ENCODE data around the gene FER.
"Not testable (repeated sequence)": the region's sequence is repeated elsewhere in the genome, so short reads cannot be mapped to it uniquely, and the experiment has no call there.

FER gene

DNA sequence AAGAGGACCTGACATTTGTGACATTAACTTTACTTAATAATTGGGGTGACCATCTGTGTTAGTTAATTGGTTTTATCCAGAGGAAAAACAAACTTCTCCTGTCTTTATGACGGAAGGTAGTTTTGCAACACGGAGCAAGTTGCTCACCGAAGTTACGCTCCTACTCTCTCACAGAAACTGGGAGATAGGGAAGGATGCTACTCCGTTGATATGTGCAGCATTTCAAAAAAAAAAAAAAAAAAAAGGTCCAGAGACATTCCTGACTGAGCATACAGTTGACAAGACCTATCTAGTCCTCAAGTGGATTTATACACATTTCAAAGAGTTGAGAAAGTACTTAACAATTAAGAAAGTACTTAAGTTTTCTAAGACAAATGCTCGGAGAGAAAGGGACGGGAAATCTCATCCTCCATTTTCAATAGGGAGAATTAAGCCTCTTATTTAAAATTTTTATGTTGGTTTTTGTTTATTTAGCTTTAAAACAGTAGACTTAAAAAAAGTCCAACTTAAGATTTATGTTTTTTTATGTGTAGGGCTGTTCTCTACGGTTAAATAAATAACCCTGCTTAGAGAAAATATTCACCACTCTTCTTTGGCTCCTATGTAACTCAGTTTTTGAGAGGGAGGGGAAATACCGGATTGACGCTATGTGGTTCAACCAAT, 455 bp upstream of the FER start:
- DNase-seq (ENCODE audit: low read depth), result no peak

GRCh38 chr5:108748401-108749127, 867 bp downstream of the FER start:
- peak; percentile 97 for DNase-seq (ENCODE audit: low read depth)

GRCh38 chr5:108749128-108749861, 1.6 kb downstream of the FER start:
- DNase-seq (ENCODE audit: low read depth), result peak; percentile 44

DNA sequence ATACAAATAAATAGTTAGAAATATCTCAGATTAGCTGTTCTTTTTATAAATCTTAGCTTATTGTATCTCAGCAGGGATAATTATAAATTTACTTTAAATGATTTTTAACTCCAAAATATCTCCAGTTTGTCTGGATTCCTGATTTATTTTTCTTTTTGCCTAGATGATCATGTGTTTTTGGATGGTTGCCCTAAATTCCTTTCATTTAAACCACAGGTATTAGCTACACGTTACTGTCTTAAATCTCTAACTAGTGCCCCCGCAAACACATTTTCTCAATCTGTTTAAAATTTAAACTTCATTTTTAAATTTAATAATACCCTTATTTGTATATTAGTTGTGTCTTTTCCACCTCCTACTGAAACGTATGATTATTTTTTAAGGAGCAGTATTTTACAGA, 5.6 kb downstream of the FER start:
- no peak for DNase-seq (ENCODE audit: low read depth)

DNA sequence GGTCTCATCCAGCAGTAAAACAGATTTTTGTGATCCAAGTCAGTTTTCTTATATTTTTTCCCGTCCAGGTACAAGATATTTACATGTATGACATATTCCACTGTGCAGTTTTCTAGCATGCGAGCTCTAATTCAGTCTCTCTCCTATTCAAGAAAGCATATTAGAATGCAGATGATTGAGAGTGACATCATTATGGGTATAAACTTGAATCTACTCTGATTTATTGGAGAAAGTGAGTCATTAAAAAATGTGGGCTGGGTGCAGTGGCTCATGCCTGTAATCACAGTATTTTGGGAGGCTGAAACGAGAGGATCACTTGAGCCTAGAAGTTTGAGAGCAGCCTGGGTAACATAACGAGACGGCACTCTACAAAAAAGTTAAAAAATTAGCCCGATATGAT, 6.2 kb downstream of the FER start:
- DNase-seq (ENCODE audit: low read depth), result no peak

- DNase-seq (ENCODE audit: low read depth), result no peak
These were observed 12.8 kb downstream of the FER start for GRCh38 chr5:108760512-108760911.

GRCh38 chr5:108762660-108763059, 15.0 kb downstream of the FER start:
- no peak for DNase-seq (ENCODE audit: low read depth)

DNA sequence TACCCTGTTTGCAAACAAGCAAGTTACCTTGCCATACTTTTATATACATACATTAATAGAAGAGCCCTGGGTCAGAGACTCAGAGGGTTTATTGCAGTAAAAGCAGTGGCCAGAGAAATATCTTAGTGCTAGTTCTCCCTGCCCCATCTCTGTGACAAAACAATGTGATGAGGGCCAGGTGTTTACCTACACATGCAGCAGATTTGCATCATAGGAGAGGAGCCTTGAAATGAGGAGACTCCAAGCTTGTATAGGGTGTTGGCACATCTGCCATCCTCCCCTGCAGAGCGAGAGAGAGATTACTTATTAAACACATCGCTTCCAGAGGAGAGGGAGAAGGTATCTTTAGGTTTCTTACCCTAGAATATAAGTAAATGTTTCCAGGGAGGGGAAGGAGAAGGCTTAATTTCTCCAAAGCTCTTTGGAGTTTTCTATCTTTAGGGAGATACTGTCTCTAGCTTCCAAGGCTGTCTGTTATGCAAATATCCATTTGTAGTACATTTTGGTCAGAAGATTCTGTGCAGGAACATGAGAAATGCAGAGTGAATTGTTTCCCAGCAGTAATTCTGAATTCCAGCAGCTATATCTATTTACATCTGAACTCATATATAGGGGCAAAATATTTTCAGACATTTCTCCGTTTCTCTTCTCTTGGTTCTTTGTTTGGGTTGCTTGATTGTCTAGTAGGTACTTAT, 15.7 kb downstream of the FER start:
- DNase-seq (ENCODE audit: low read depth), result no peak

GRCh38 chr5:108765647-108766046, 17.9 kb downstream of the FER start:
- no peak for DNase-seq (ENCODE audit: low read depth)

DNA sequence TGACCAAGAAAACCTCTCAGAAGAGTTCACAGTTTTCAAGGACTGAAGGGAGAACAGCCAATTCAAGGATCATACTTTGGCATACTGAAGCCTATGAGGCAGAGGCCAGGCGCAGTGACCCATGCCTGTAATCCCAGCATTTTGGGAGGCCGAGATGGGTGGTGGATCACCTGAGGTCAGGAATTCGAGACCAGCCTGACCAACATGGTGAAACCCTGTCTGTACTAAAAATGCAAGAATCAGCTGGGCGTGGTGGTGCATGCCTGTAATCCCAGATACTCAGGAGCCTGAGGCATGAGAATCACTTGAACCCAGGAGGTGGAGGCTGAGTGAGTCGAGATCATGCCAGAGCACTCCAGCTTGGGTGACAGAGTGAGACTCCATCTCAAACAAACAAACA, 19.2 kb downstream of the FER start:
- not testable (repeated sequence) for DNase-seq (ENCODE audit: low read depth)

DNA sequence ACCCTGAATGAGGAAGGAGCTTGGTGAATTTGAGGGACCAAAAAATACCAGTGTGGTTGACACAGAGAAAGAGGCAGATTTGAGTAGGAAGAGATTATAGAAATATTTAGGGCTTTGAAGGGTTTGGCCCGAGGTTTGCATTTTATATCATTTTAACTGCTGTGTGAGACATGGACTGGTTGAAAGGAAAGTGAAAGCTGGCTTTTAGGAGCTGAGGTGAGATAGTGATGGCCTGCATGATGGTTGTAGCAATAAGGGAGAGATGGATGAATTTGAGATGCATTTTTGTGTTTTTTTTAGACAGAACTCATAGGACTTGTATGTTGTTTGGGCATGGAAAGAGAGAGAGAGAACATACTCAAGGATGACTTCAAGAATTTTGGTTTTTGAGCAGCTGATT, 21.7 kb downstream of the FER start:
- DNase-seq (ENCODE audit: low read depth), result no peak

DNA sequence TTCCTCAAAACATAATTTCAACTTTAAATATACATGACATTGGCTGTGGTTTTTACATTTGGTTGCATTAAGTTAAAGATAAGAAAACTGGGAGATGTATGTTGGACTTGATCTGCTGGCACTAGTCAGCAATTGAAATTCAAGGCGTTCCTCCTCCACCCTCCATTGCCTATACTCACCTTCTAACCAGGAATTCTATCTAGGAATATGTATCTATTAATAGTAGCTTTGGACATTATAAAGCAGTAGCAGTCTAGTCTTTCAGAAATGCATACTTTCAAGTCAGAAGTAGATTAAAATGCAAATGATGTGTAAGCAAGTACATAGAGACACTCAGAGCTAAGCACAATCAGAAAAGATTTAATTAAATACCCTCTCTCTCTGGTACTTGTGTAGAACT, 24.9 kb downstream of the FER start:
- DNase-seq (ENCODE audit: low read depth), result no peak

DNA sequence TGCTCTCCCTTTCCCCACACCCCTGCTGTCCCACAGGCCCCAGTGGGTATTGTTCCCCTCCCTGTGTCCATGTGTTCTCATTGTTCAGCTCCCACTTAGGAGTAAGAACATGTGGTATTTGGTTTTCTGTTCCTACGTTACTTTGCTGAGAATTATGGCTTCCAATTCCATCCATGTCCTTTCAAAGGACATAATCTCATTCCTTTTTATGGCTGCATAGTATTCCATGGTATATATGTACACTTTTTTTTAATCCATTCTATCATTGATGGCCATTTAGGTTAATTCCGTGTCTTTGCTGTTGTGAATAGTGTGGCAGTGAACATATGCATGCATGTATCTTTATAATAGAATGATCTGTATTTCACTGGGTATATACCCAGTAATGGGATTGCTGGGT, 25.6 kb downstream of the FER start:
- DNase-seq (ENCODE audit: low read depth), result no peak

- DNase-seq (ENCODE audit: low read depth), result not testable (repeated sequence)
These were observed 26.4 kb downstream of the FER start for GRCh38 chr5:108774079-108774478.

DNA sequence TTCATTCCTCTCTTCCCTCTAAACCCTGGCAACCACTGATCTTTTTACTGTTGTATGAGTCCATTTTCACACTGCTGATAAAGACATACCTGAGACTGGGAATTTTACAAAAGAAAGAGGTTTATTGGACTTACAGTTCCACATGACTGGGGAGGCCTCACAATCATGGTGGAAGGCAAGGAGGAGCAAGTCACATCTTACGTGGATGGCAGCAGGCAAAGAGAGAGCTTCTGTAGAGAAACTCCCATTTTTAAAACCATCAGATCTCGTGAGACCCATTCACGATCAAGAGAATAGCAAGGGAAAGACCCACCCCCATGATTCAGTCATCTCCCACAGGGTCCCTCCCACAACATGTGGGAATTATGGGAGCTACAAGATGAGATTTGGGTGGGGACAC, 29.9 kb downstream of the FER start:
- DNase-seq (ENCODE audit: low read depth), result not testable (repeated sequence)

GRCh38 chr5:108784577-108784976, 36.9 kb downstream of the FER start:
- DNase-seq (ENCODE audit: low read depth), result not testable (repeated sequence)

GRCh38 chr5:108786806-108787483, 39.2 kb downstream of the FER start:
- no peak for DNase-seq (ENCODE audit: low read depth)

DNA sequence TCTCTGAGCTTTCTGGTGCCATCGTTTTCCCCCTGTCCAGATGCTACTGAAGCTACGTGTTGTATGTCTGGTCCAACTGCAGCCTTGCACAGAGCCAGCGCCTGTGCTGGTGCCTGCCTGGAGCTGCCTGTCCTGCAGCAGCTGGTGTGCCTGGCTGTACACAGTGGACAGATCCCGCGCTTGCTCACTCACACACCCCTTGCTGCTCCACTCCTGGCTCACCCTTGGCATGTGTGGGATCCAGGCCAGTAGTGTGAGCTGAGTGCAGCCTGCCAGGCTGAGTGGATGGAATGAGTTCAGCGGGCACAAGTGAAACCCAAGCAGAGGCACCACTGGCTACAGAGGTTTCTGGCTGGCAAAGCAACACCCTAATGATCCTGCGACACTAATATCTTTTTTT, 40.4 kb downstream of the FER start:
- DNase-seq (ENCODE audit: low read depth), result no peak

GRCh38 chr5:108793207-108793606, 45.5 kb downstream of the FER start:
- no peak for DNase-seq (ENCODE audit: low read depth)

DNA sequence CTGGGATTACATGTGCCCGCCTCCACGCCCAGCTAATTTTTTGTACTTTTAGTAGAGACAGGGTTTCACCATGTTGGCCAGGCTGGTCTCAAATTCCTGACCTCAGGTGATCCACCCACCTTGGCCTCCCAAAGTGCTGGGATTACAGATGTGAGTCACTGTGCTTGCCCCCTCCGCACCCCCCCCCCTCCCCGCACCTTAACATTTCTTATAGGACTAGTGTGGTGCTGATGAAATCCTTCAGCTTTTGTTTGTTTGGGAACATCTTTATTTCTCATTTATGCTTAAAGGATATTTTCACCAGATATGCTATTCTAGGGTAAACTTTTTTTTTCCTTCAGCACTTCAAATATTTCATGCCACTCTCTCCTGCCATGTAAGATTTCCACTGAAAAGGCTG, 46.7 kb downstream of the FER start:
- not testable (repeated sequence) for DNase-seq (ENCODE audit: low read depth)

GRCh38 chr5:108797396-108797795, 49.7 kb downstream of the FER start:
- no peak for DNase-seq (ENCODE audit: low read depth)

DNA sequence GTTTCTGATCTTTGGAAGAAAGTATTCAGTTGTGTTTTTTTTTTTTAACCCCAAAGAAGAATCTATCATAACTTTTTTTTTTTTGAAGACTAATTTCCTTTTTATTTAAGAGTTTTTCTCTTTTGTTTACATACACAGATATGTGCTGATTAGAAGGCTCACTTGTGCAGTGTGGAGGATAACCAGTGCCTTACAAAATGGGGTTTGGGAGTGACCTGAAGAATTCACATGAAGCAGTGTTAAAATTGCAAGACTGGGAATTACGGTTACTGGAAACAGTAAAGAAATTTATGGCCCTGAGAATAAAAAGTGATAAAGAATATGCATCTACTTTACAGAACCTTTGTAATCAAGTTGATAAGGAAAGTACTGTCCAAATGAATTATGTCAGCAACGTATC, 50.3 kb downstream of the FER start:
- no peak for DNase-seq (ENCODE audit: low read depth)

All from stimulated activated CD4-positive, alpha-beta T cell treated with anti-CD3 and anti-CD28 coated beads, Interleukin-2, amount 100 ng/mL, for 4 hours (primary cell).